H9 (cell line): ENCODE data around the gene PEX19. TPM values are rescaled to one million over a fixed set of nuclear protein-coding genes. Genes with fewer than 3 reads are reported as not detected.

Experiments used
- DNase-seq: peaks from one replicate; pipeline ENCODE4 v3.0.0-alpha.2; 2017
- H2AFZ ChIP-seq: one replicate; pipeline ENCODE4 v1.6.1; 2013; ENCODE audit warnings: mild to moderate bottlenecking, low read length, control low read depth, moderate library complexity
- H2AK5ac ChIP-seq: 2 replicates; pipeline ENCODE4 v1.6.1; 2013; ENCODE audit warnings: low read length, control low read depth, mixed read lengths; ENCODE audit not compliant: insufficient read length
- H2BK120ac ChIP-seq: one replicate; pipeline ENCODE4 v1.6.1; 2013; ENCODE audit warnings: low read depth, mild to moderate bottlenecking, low read length, control low read depth, inconsistent platforms; ENCODE audit not compliant: poor library complexity, severe bottlenecking
- H2BK12ac ChIP-seq: 2 replicates; pipeline ENCODE4 v1.6.1; 2013; ENCODE audit warnings: low read length, control low read depth, mixed read lengths, low read depth; ENCODE audit not compliant: insufficient read length
- H2BK15ac ChIP-seq: 2 replicates; pipeline ENCODE4 v1.6.1; 2013; ENCODE audit warnings: low read depth, low read length, control low read depth
- H2BK20ac ChIP-seq: one replicate; pipeline ENCODE4 v1.6.1; 2013; ENCODE audit warnings: low read depth, mild to moderate bottlenecking, low read length, control low read depth, inconsistent platforms; ENCODE audit not compliant: poor library complexity, severe bottlenecking
- H2BK5ac ChIP-seq: 2 replicates; pipeline ENCODE4 v1.6.1; 2013; ENCODE audit warnings: low read length, control low read depth, mixed read lengths; ENCODE audit not compliant: insufficient read length
- H3K14ac ChIP-seq: 2 replicates; pipeline ENCODE4 v1.6.1; 2013; ENCODE audit warnings: low read length, control low read depth; ENCODE audit not compliant: insufficient read depth
- H3K18ac ChIP-seq: 2 replicates; pipeline ENCODE4 v1.6.1; 2013; ENCODE audit warnings: low read depth, mild to moderate bottlenecking, mixed read lengths, low read length, control low read depth; ENCODE audit not compliant: insufficient read length
- H3K23ac ChIP-seq: 2 replicates; pipeline ENCODE4 v1.6.1; 2013; ENCODE audit warnings: low read length, control low read depth, mixed read lengths, low read depth; ENCODE audit not compliant: insufficient read length
- H3K23me2 ChIP-seq: 2 replicates; pipeline ENCODE4 v1.6.1; 2013; ENCODE audit warnings: low read depth, mild to moderate bottlenecking, mixed read lengths, low read length, control low read depth; ENCODE audit not compliant: insufficient read length, poor library complexity, severe bottlenecking
- H3K27ac ChIP-seq: 2 replicates; pipeline ENCODE4 v1.5.1; 2013; ENCODE audit warnings: low read length, control low read depth, mixed read lengths, low read depth; ENCODE audit not compliant: insufficient read length
- H3K27me3 ChIP-seq: 2 replicates; pipeline ENCODE4 v1.6.1; 2013; ENCODE audit warnings: low read length, control low read depth, inconsistent platforms; ENCODE audit not compliant: insufficient read depth
- H3K4ac ChIP-seq: 2 replicates; pipeline ENCODE4 v1.6.1; 2013; ENCODE audit warnings: low read depth, mild to moderate bottlenecking, control low read depth, inconsistent platforms, low read length, moderate library complexity
- H3K4me1 ChIP-seq: 2 replicates; pipeline ENCODE4 v1.6.1; 2013; ENCODE audit warnings: low read length, control low read depth, inconsistent platforms; ENCODE audit not compliant: insufficient read depth
- H3K4me2 ChIP-seq: 2 replicates; pipeline ENCODE4 v1.6.1; 2013; ENCODE audit warnings: low read length, control low read depth, mixed read lengths; ENCODE audit not compliant: insufficient read length, insufficient read depth
- H3K56ac ChIP-seq: 2 replicates; pipeline ENCODE4 v1.6.1; 2013; ENCODE audit warnings: low read depth, mild to moderate bottlenecking, mixed read lengths, low read length, control low read depth; ENCODE audit not compliant: insufficient read length
- H3K79me1 ChIP-seq: 2 replicates; pipeline ENCODE4 v1.6.1; 2013; ENCODE audit warnings: low read depth, mild to moderate bottlenecking, moderate library complexity, low read length, control low read depth, inconsistent platforms; ENCODE audit not compliant: insufficient read depth, poor library complexity, severe bottlenecking
- H3K79me2 ChIP-seq: 2 replicates; pipeline ENCODE4 v1.6.1; 2013; ENCODE audit warnings: low read length, control low read depth, inconsistent platforms; ENCODE audit not compliant: insufficient read depth
- H3K9ac ChIP-seq: 2 replicates; pipeline ENCODE4 v1.6.1; 2013; ENCODE audit warnings: low read length, control low read depth, mixed read lengths; ENCODE audit not compliant: insufficient read length; ENCODE audit errors: extremely low read depth
- H3K9me3 ChIP-seq: one replicate; pipeline ENCODE4 v1.6.1; 2013; ENCODE audit warnings: low read depth, low read length, inconsistent platforms; ENCODE audit not compliant: control insufficient read depth
- H3T11ph ChIP-seq: one replicate; pipeline ENCODE4 v1.6.1; 2013; ENCODE audit warnings: mild to moderate bottlenecking, low read length, control low read depth, inconsistent platforms
- H4K20me1 ChIP-seq: one replicate; pipeline ENCODE4 v1.6.1; 2013; ENCODE audit not compliant: control insufficient read depth, insufficient read length, insufficient read depth
- H4K5ac ChIP-seq: 2 replicates; pipeline ENCODE4 v1.6.1; 2013; ENCODE audit warnings: low read depth, mild to moderate bottlenecking, mixed read lengths, low read length, control low read depth; ENCODE audit not compliant: insufficient read length
- H4K8ac ChIP-seq: replicated peaks from 2 replicates; pipeline ENCODE4 v1.6.1; 2013; ENCODE audit warnings: low read length, control low read depth, mixed read lengths, low read depth; ENCODE audit not compliant: insufficient read length
- H4K91ac ChIP-seq: 2 replicates; pipeline ENCODE4 v1.6.1; 2013; ENCODE audit warnings: low read depth, mild to moderate bottlenecking, moderate library complexity, mixed read lengths, low read length, control low read depth; ENCODE audit not compliant: insufficient read length
- H3K27ac Mint-ChIP-seq, 3 experiments: 2 replicates in 2 of 3; 3 replicates in 1 of 3; pipeline ENCODE4 v1.8.0; 2020 to 2021; ENCODE audit warnings: mixed read lengths in 3 of 3, mild to moderate bottlenecking in 1 of 3, moderate library complexity in 1 of 3
- H3K27me3 Mint-ChIP-seq: 2 replicates; pipeline ENCODE4 v1.8.0; 2021; ENCODE audit warnings: low read depth, mild to moderate bottlenecking, moderate library complexity, mixed read lengths
- H3K36me3 Mint-ChIP-seq, 3 experiments: 2 replicates in 2 of 3; 3 replicates in 1 of 3; pipeline ENCODE4 v1.8.0; 2020 to 2021; ENCODE audit warnings: low read depth in 3 of 3, mixed read lengths in 3 of 3; ENCODE audit not compliant: insufficient read depth in 1 of 3
- H3K4me1 Mint-ChIP-seq, 2 experiments: 2 replicates each; pipeline ENCODE4 v1.8.0; 2020; ENCODE audit warnings: mixed read lengths in 2 of 2
- H3K4me3 Mint-ChIP-seq, 2 experiments: 2 replicates in 1 of 2; 3 replicates in 1 of 2; pipeline ENCODE4 v1.8.0; 2020 to 2021; ENCODE audit warnings: mild to moderate bottlenecking in 2 of 2, mixed read lengths in 2 of 2, moderate library complexity in 1 of 2
- H3K9me3 Mint-ChIP-seq, 2 experiments: 2 replicates in 1 of 2; 3 replicates in 1 of 2; pipeline ENCODE4 v1.8.0; 2020; ENCODE audit warnings: mild to moderate bottlenecking in 2 of 2, mixed read lengths in 2 of 2, moderate library complexity in 1 of 2
- WGBS: extraction: QIAGEN DNeasy Blood & Tissue Kit; methylation state at CpG from one replicate; pipeline ENCODE4 v1.1.7; 2013; ENCODE audit warnings: missing lambda C conversion rate, low lambda C conversion rate, mixed read lengths; ENCODE audit not compliant: insufficient read length; ENCODE audit errors: extremely low coverage; 5-methylcytosine and 5-hydroxymethylcytosine counted together
- total RNA-seq: library from RNA; stranded (reverse); gene quantifications from 2 replicates; pipeline ENCODE4 v1.2.1, GENCODE V29; 2021
- TF ChIP-seq, protein P1 (sequence below): fragments of 200-600 bp; sonication (generic); conservative IDR thresholded peaks from 3 replicates; pipeline ENCODE4 v1.8.0; 2021; ENCODE audit warnings: antibody characterized with exemption, mild to moderate bottlenecking

The PEX19 gene
- total RNA-seq, 1 experiment from 2014 or later = 92.7 TPM

DNA sequence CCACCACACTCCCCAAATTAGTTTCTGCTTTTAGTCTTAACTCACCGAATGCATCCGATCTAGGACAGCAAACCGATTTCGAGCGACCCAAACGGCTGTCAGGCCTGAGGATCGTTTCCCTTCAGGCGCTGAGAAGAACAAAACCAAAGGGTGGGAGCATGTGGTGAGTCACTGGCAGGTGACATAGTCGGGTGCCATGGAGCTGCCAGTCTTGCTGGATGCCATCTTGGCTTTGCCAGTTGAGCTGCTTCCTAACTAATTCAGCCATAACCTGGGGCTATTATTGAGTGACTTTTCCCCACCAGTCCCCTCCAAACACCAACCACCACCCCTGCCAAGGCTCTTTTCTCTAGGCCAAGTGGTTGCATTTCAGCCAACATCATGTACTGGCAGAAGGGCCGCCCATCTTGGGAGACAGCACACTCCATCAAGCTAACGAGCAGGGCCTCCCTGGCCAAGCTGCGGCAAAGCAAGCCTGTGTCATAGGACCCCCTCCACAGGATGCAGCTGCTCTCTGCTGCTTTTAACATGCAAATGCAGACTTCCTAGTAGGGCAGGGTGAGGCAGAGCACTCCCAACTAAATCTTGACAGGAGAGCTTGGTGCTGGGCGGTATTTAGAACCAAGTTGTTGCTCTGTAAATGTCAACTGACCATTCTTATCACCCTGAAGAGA lies 22.3 kb upstream of the PEX19 start:
- no peaks in the 10 kb centered on the region for H3K9me3 ChIP-seq
- no peak overlapping the region for H4K91ac ChIP-seq
- no peak overlapping the region for H3K23ac ChIP-seq
- Mint-ChIP-seq H3K4me3 (peak overlapping the region; percentile 17 to 60; a peak in 4 of 5 replicates), H3K9me3 (no peaks in the 10 kb centered on the region), H3K4me1 (peaks cover 29 to 35% of the 10 kb centered on the region in 2 experiments), H3K27ac (peak overlapping the region; percentile 75 to 94 (median 81); a peak in 5 of 7 replicates), H3K27me3 (no peaks in the 10 kb centered on the region), H3K36me3 (peaks cover 44 to 78% (median 77%) of the 10 kb centered on the region in 3 experiments)
- H3K4ac ChIP-seq = no peak overlapping the region
- TF ChIP-seq, protein P1, sequence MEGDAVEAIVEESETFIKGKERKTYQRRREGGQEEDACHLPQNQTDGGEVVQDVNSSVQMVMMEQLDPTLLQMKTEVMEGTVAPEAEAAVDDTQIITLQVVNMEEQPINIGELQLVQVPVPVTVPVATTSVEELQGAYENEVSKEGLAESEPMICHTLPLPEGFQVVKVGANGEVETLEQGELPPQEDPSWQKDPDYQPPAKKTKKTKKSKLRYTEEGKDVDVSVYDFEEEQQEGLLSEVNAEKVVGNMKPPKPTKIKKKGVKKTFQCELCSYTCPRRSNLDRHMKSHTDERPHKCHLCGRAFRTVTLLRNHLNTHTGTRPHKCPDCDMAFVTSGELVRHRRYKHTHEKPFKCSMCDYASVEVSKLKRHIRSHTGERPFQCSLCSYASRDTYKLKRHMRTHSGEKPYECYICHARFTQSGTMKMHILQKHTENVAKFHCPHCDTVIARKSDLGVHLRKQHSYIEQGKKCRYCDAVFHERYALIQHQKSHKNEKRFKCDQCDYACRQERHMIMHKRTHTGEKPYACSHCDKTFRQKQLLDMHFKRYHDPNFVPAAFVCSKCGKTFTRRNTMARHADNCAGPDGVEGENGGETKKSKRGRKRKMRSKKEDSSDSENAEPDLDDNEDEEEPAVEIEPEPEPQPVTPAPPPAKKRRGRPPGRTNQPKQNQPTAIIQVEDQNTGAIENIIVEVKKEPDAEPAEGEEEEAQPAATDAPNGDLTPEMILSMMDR = no peak
- H2BK15ac ChIP-seq = no peak overlapping the region
- no peaks in the 10 kb centered on the region for H3K27me3 ChIP-seq
- no peak overlapping the region for H4K5ac ChIP-seq
- no peak overlapping the region for H3T11ph ChIP-seq
- no peak overlapping the region for H2BK12ac ChIP-seq
- no peak overlapping the region for H3K56ac ChIP-seq
- H4K20me1 ChIP-seq = peaks cover 2% of the 10 kb centered on the region
- H3K18ac ChIP-seq = no peak overlapping the region
- no peak overlapping the region for H2BK120ac ChIP-seq
- H3K23me2 ChIP-seq = no peaks in the 10 kb centered on the region
- H3K27ac ChIP-seq = no peak overlapping the region
- H3K4me2 ChIP-seq = peak overlapping the region; percentile 15
- DNase-seq = peak; percentile 86
- WGBS = no CpG with 5 or more reads among the region's 13 CpGs
- H2BK5ac ChIP-seq = no peak overlapping the region
- H2AFZ ChIP-seq = no peak overlapping the region
- no peaks in the 10 kb centered on the region for H3K79me2 ChIP-seq
- no peak overlapping the region for H3K9ac ChIP-seq
- H4K8ac ChIP-seq = no peak overlapping the region
- no peaks in the 10 kb centered on the region for H3K79me1 ChIP-seq
- H2BK20ac ChIP-seq = no peak overlapping the region
- H2AK5ac ChIP-seq = no peak overlapping the region
- no peak overlapping the region for H3K14ac ChIP-seq
- peaks cover 10% of the 10 kb centered on the region for H3K4me1 ChIP-seq
